NCI-H146 (cell line): Measurements from ENCODE around the gene CCNF.

Source experiments
- DNase-seq: peaks from one replicate; lab custom pipeline; 2025; lab: John Stamatoyannopoulos, UW

Gene CCNF

GRCh38 chr16:2485811-2486507 lies 56.7 kb downstream of the CCNF start:
- no peak for DNase-seq

GRCh38 chr16:2486645-2487516 lies 57.6 kb downstream of the CCNF start:
- no peak for DNase-seq

- DNase-seq, result no peak
These were observed 58.2 kb downstream of the CCNF start for GRCh38 chr16:2487517-2487842.

- no peak for DNase-seq
These were observed 58.8 kb downstream of the CCNF start for GRCh38 chr16:2487903-2488531.

GRCh38 chr16:2489581-2489980 lies 60.3 kb downstream of the CCNF start:
- no peak for DNase-seq

GRCh38 chr16:2490190-2491105 lies 61.2 kb downstream of the CCNF start:
- peak; percentile 41 for DNase-seq

GRCh38 chr16:2492292-2492691 lies 63.0 kb downstream of the CCNF start:
- no peak for DNase-seq

- DNase-seq, result no peak
These were observed 64.4 kb downstream of the CCNF start for GRCh38 chr16:2493605-2494004.

- DNase-seq, result no peak
These were observed 65.4 kb downstream of the CCNF start for GRCh38 chr16:2494616-2495015.

GRCh38 chr16:2495041-2495440 lies 65.8 kb downstream of the CCNF start:
- DNase-seq, result no peak

GRCh38 chr16:2496223-2497115 lies 67.2 kb downstream of the CCNF start:
- DNase-seq, result no peak

- no peak for DNase-seq
These were observed 67.9 kb downstream of the CCNF start for GRCh38 chr16:2497116-2497630.

GRCh38 chr16:2497695-2498484 lies 68.6 kb downstream of the CCNF start:
- DNase-seq, result no peak

- no peak for DNase-seq
These were observed 69.4 kb downstream of the CCNF start for GRCh38 chr16:2498531-2499253.

GRCh38 chr16:2499454-2499853 lies 70.2 kb downstream of the CCNF start:
- no peak for DNase-seq

GRCh38 chr16:2499890-2500429 lies 70.7 kb downstream of the CCNF start:
- DNase-seq, result no peak

- DNase-seq, result no peak
These were observed 71.2 kb downstream of the CCNF start for GRCh38 chr16:2500430-2500917.

- DNase-seq, result peak; percentile 74
These were observed 71.9 kb downstream of the CCNF start for GRCh38 chr16:2500918-2501750.
